Hepatocyte (in vitro differentiated cells): ENCODE data around the gene DENND6B.

ENCODE experiments used
- EZH2 ChIP-seq: fragments of 200-600 bp; sonication (generic); IDR thresholded peaks from 2 replicates; pipeline ENCODE4 v1.6.1; 2016; ENCODE audit warnings: antibody characterized with exemption, mild to moderate bottlenecking, borderline replicate concordance
- TF ChIP-seq, protein P1 (sequence below): fragments of 200-600 bp; sonication (generic); IDR thresholded peaks from 2 replicates; pipeline ENCODE4 v1.5.1; 2016; ENCODE audit warnings: antibody characterized with exemption, mild to moderate bottlenecking; ENCODE audit not compliant: poor library complexity

DNA sequence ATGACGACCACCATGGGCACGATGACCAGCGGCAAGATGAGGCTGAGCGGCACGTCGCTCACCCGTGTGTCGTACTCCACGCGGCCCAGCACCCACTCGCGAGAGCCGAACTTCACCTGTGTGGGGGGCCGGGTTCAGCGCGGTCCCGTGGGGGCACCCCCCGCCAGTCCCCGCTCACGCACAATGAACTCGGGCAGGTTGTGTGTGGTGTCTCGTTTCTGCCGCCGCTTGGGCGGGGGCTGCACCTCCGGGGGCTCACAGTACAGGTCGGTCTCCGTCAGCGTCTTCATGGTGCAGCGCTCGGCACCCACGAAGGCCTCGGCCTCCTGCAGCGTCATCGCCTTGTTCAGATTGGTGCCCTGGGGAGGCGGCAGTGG, 45.4 kb downstream of the DENND6B start:
- no peak for TF ChIP-seq EZH2
- TF ChIP-seq, protein P1, sequence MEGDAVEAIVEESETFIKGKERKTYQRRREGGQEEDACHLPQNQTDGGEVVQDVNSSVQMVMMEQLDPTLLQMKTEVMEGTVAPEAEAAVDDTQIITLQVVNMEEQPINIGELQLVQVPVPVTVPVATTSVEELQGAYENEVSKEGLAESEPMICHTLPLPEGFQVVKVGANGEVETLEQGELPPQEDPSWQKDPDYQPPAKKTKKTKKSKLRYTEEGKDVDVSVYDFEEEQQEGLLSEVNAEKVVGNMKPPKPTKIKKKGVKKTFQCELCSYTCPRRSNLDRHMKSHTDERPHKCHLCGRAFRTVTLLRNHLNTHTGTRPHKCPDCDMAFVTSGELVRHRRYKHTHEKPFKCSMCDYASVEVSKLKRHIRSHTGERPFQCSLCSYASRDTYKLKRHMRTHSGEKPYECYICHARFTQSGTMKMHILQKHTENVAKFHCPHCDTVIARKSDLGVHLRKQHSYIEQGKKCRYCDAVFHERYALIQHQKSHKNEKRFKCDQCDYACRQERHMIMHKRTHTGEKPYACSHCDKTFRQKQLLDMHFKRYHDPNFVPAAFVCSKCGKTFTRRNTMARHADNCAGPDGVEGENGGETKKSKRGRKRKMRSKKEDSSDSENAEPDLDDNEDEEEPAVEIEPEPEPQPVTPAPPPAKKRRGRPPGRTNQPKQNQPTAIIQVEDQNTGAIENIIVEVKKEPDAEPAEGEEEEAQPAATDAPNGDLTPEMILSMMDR, result no peak
